Activated naive CD4-positive, alpha-beta T cell treated with anti-CD3 and anti-CD28 coated beads, Interleukin-2, amount 10 ng/mL, durations not matched to agents 7 days and 5 days (primary cell): Measurements from ENCODE around the gene WDR6.

ENCODE experiments used
- CTCF ChIA-PET: fragments of 350-600 bp; sonication (Branson Sonifier 250); formaldehyde crosslinking; loops from one replicate; lab custom pipeline; 2021; ENCODE audit warnings: antibody characterized with exemption; lab: Charles Lee
- DNase-seq: peaks from one replicate; pipeline ENCODE4 v3.0.0-alpha.2; 2020
- H3K27ac Mint-ChIP-seq: one replicate; pipeline ENCODE4 v1.8.0; 2021; ENCODE audit warnings: mild to moderate bottlenecking, moderate library complexity, mixed read lengths
- H3K27me3 Mint-ChIP-seq: one replicate; pipeline ENCODE4 v1.8.0; 2021; ENCODE audit warnings: mild to moderate bottlenecking, mixed read lengths
- H3K36me3 Mint-ChIP-seq: one replicate; pipeline ENCODE4 v1.8.0; 2021; ENCODE audit warnings: mixed read lengths
- H3K4me1 Mint-ChIP-seq: one replicate; pipeline ENCODE4 v1.8.0; 2021; ENCODE audit warnings: mixed read lengths
- H3K4me3 Mint-ChIP-seq: one replicate; pipeline ENCODE4 v1.8.0; 2021; ENCODE audit warnings: mild to moderate bottlenecking, moderate library complexity, mixed read lengths
- H3K9me3 Mint-ChIP-seq: one replicate; pipeline ENCODE4 v1.8.0; 2021; ENCODE audit warnings: mixed read lengths

Gene WDR6

DNA sequence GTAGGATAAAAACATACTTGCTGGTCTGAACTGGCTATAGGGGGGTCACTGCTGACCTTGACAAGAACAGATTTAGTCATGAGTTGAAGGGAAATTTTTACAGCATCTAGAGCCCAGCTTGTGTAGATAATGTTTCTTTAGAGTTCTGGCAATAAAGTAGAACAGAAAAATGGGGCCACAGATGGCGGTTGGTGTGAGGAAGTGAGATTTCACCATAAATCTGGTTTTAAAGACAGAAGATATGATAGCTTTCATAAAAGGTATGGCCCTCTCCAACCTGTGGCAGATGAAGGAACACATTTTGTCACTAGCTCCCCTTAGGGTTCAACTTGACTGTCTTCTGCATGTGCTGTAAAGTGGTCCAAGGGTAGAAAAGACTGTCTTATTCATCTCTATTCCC lies 46.4 kb downstream of the WDR6 start:
- H3K4me1 Mint-ChIP-seq, result no peaks in the 10 kb centered on the region
- H3K27me3 Mint-ChIP-seq, result no peaks in the 10 kb centered on the region
- CTCF ChIA-PET, result no interaction called here
- DNase-seq, result no peak
- H3K4me3 Mint-ChIP-seq, result no peak overlapping the region
- no peak overlapping the region for H3K27ac Mint-ChIP-seq
- H3K36me3 Mint-ChIP-seq, result peaks cover 49% of the 10 kb centered on the region
- no peaks in the 10 kb centered on the region for H3K9me3 Mint-ChIP-seq

DNA sequence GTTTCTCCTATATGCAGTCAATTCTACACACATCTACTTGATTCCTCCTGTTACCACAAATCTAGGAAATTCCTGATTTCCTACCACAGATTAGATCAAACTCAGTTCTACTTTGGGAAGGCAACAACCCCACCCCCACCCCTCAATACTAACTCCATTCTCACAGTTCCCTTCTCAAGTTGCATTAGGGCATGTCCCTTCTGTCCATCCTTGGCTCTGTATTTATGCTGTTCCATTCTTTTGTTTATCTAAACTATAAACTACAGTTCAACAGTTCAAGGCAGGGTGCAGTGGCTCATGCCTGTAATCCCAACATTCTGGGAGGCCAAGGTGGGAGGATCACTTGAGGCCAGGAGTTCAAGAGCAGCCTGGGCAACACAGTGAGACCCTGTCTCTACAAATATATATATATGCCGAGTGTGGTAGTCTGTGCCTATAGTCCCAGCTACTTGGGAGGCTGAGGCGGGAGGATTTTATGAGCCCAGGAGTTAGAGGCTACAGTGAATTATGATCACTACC lies 47.2 kb downstream of the WDR6 start:
- Mint-ChIP-seq H3K36me3 (peaks cover 47% of the 10 kb centered on the region), H3K27ac (no peak overlapping the region), H3K9me3 (no peaks in the 10 kb centered on the region), H3K4me3 (no peak overlapping the region), H3K27me3 (no peaks in the 10 kb centered on the region), H3K4me1 (no peaks in the 10 kb centered on the region)
- DNase-seq, result no peak
- CTCF ChIA-PET, result no interaction called here

DNA sequence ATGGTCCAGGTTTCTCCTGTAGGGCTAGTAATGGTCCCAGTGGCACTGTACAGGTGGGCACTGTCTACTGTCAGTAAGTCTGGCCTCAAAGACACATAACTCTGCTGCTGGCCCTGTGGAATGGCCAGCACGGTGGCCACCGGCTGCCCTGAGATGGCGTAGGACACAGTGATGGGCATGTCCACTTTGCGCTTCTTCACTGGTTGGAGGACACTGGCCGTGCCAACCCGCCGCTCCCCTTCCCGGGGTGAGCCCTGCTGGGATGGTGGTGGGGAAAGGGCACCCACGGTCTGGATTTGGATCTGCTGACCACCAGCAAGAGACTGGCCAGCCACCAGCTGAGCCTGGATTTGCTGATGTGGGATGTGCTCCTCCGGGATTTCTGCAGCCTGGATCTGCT lies 50.1 kb downstream of the WDR6 start:
- Mint-ChIP-seq H3K4me1 (no peaks in the 10 kb centered on the region), H3K27ac (no peak overlapping the region), H3K4me3 (no peak overlapping the region), H3K27me3 (no peaks in the 10 kb centered on the region), H3K9me3 (no peaks in the 10 kb centered on the region), H3K36me3 (peaks cover 34% of the 10 kb centered on the region)
- CTCF ChIA-PET, result no interaction called here
- DNase-seq, result no peak

DNA sequence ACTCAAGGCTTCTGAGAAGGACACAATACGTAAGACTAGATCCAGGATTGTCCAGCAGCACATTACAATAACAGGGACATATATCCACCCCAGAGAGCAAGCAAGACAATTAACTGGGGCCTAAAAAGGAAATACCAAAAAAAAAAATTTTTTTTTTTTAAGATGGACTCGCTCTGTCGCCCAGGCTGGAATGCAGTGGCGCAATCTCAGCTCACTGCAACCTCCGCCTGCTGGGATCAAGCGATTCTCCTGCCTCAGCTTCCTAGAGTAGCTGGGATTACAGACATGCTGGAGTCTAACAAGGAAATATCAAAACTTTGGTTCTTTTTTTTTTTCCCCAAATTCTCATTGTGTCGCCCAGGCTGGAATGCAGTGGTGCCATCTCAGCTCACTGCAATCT lies 50.8 kb downstream of the WDR6 start:
- Mint-ChIP-seq H3K4me3 (no peak overlapping the region), H3K27ac (no peak overlapping the region), H3K27me3 (no peaks in the 10 kb centered on the region), H3K36me3 (peaks cover 30% of the 10 kb centered on the region), H3K9me3 (no peaks in the 10 kb centered on the region), H3K4me1 (no peaks in the 10 kb centered on the region)
- DNase-seq, result no peak
- CTCF ChIA-PET, result no interaction called here
